ENCODE measurements around the gene NTRK2.

The NTRK2 gene

GRCh38 chr9:84851935-84852585 lies 182.5 kb downstream of the NTRK2 start:
- no peak for DNase-seq (ENCODE audit: low spot score)

DNA sequence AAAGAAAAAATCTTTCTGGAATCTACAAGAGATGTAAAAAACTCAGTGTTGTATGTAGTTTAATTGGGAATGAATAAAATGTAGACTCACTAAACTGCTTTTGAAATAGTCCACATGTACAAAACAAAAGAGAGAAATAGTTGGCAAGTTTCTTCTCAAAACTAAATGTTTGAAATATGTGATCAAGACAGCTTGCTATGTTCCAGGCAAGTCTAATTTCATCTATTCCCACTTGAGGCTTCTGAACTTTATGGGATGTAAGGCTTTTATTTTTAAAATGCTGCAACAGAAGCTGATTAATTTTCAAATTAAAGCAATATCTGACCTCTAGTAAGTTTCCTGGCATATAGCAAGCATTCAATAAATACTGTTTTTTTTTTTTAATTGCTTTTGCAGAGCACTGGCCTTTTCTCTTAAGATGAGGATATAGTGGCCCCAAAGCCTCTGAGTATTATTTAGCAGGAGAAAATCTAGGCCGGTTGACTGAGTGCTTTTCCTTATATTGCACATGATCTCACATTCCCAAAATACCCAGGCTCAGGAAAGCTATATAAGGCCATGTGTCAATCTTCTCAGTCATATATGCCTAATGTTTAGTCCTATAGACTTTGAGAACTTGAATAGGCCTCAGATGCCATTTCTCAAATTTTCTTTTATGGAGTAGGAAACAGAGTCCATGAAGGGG lies 183.2 kb downstream of the NTRK2 start:
- DNase-seq (ENCODE audit: low spot score) = no peak

DNA sequence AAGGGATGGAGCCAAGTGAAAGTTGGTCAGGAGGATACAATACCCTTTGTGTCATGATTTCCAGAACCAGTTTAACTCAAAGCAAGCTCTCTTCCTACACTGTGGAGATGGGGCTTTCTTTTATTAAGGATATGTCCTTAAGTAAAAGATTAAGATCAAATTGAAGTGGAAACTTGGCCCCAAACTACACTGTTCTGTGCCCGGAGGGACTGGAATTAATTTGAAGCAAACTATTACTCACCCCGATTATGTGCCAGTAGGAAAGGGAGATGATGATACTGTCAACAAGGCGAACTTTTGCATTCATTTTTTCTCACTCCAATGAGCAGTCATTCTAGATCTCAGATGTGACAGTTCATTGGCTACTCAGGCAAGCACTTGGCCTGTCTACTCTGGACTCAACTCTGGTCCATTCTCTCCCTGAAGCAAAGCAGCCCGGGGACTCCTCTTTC lies 186.7 kb downstream of the NTRK2 start:
- DNase-seq (ENCODE audit: low spot score) = no peak

DNA sequence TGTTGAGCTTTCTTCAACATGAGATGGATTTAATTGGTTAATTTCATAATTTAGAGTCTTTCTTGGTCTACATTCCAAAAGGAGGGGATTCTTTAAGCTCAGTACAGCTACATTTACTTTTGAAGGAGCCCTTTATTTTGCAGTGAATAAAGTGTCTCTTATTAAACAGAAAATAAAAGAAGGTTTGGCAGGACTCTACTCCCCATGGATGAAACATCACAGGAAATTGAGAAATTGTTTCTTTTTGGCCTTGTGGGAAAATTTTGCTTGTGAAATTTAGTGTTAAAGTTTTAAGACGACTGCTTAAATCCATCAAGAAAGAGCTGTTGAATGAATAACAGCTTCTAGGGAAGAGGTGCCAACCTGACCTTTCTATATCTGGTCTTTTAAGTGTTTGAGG lies 187.7 kb downstream of the NTRK2 start:
- DNase-seq (ENCODE audit: low spot score) = no peak

- DNase-seq (ENCODE audit: low spot score) = no peak
Measured at GRCh38 chr9:84858364-84858763, 188.8 kb downstream of the NTRK2 start.

GRCh38 chr9:84860249-84861115 lies 191.0 kb downstream of the NTRK2 start:
- DNase-seq (ENCODE audit: low spot score) = no peak

DNA sequence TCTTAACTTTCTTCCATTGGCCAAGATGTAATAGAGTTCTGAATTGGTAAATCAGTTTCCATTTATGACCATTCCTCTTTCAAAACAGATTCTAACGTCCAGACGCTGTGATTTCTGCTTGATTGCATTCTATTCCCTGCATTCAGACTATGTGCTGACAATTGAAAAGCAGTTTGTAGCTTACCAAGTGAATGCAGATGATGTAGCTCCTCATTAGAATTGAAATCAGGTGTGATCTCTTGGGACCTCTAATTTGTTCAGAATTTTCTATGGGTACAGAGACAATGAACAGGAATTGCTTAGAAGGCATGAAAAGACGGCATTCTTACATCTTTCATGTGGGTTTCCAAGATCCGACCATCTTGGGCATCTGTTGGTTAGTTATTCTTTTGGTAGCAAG lies 191.9 kb downstream of the NTRK2 start:
- no peak for DNase-seq (ENCODE audit: low spot score)

DNA sequence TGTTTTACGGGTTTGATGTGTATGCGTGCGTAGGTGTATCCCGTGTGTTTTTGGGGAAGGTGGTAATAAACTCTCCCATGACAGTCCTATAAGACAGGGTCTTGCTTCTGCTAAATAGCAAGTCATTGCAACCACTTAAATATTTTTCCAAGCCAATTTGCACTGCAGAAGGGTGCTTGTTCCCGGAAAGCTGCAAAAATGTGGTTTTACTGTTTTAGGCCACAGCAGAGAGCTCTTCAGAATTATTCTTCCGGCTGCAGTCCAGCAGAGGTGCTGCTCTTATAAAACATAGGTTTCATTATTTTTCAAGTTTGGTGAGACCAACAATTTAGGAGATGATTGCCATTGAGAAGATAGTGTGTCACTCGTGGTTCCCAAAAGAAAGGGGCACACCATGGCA lies 192.8 kb downstream of the NTRK2 start:
- DNase-seq (ENCODE audit: low spot score) = no peak

DNA sequence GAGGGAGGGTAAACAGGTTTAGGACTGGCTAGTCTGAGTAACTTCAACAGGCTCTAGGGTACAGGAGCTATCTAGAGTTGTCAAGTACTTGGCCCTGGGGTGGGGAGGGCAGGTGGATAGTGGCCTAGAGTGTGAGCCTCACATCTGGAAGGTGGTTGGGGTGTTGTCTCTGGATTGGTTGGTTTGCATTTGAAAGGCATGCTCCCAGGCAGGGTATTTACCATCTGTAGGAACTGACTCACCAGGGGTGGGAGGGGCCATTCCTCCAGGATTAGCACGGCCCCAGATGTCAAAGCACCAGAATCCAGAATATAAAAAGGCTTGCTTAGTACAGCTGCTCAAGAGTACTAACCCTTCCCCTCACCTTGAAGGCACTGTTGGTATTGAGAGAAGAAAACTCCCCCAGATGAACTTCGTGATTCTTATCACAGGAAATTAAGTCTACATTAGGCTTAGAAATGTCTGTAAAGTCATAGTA lies 193.3 kb downstream of the NTRK2 start:
- no peak for DNase-seq (ENCODE audit: low spot score)

DNA sequence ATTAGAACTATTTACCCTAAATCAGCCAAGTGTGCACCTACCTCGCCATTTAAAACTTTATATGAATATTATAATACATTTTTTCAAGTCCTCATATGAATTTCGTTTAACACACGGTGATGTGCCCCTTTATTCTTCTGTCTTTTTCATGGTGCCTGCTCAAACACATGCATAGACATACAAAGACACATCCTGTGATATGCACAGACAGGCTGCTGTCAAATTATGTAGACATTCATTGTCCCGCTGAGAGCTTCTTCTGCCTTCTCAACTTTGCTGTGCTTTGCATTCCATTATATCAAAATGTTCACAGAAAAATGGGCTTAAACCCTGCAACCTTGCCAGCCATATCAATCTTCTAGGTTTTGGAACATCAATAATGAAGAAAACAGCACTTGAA lies 193.8 kb downstream of the NTRK2 start:
- no peak for DNase-seq (ENCODE audit: low spot score)

- no peak for DNase-seq (ENCODE audit: low spot score)
Measured at GRCh38 chr9:84866396-84867175, 197.1 kb downstream of the NTRK2 start.

DNA sequence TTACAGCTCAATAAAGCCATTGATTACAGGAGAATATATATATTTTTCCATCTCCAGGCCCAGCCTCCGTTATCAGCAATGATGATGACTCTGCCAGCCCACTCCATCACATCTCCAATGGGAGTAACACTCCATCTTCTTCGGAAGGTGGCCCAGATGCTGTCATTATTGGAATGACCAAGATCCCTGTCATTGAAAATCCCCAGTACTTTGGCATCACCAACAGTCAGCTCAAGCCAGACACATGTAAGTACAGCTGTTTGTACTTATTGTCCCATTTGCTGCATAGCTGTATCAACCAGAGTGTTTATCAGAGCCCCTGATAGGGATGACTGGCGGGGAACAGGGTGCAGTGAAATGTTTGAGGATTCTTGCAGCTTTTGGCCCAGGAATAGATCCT lies 197.7 kb downstream of the NTRK2 start:
- no peak for DNase-seq (ENCODE audit: low spot score)

DNA sequence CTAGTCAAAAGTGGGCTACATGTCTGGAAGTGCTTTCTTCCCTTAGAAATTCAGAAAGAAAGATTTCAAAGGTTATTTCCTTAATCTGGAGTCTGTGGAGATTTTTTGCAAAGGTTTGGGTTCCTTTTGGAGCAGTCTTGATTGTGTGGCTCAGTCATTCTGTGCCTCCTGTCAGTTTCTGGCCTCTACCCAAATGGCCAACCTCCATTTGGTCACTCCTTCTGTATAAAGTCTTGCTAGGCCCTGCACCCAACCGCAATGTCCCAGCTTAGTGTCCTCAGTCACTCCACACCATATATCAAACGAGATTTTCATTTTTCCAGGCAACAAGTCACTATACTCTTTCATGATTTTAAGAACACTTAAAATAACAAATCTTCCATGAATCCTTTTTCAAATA lies 199.6 kb downstream of the NTRK2 start:
- DNase-seq (ENCODE audit: low spot score) = no peak

DNA sequence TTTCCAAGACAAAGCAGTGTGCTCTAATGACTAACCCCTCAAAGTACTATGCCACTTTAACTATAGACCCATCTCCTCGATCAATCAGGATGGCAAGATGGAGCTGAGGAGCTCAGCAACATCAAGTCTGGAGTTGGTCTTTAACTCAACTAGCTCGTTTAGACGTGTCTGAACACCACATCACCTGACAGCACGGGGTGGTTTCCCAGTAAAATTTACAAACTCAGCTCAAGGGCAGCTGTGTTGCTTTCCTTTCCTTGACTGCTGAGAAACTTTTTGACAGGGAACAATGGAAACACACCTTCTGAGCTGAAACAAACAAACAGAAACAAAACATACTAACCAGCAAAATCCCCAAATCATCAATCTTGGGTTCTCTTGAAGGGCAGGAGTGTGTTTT lies 202.5 kb downstream of the NTRK2 start:
- DNase-seq (ENCODE audit: low spot score) = no peak

DNA sequence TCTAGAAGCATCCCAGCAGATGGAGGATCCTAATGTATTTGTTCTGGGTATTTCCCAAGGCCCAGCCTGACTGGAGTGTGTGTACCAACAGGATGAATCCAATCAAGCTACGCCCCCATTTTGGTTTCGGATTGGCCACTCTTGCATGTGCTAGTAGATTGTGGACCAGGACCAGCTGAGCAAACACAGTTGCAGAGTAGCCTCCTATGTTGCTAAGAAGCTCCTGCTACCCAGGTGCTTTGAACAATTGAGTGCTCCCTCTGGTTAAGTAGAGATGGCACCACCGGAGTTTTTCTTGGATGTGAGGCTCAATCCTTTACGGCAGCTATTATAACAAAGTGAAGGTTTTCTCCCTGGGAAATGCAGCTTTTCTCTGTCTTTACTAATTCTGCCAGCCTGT lies 204.5 kb downstream of the NTRK2 start:
- no peak for DNase-seq (ENCODE audit: low spot score)

DNA sequence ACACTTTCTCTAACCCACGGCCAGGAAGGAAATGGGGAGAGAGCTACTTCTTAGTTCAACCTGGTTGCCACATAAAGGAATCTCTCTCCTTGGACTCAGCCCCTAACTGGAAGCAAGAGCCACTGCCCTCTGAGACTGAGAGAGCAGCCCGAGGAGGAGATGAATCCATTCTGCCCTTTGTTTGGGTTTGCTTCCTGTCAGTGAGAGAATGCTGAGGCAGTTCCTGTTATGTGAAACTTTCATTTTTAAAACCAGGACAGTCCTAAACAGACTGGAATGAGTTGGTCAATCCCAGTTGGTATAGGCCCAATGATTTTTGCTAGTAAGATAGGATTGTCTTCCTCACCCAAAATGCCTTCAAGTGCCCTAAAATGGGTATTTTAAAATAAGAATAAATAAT lies 205.1 kb downstream of the NTRK2 start:
- DNase-seq (ENCODE audit: low spot score) = no peak

DNA sequence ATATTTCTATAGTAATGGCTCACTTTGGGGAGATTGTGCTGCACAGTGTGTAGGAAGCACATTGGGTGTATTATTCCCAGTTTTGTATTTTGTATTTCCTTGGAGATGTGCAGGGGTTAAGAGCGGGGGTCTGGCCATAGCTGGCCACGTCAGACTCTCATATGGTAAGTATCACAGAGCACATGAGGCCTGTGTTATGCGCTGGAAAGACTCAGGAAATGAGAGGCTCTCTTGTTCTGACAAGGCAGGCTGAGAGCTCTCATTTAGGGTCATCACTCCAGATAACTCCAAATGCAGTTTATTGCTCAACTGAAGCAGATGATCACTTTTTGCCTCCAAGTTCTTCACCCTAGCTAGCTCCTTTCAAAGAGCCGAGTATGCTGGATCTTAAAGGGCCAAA lies 205.7 kb downstream of the NTRK2 start:
- no peak for DNase-seq (ENCODE audit: low spot score)

GRCh38 chr9:84879631-84880030 lies 210.1 kb downstream of the NTRK2 start:
- DNase-seq (ENCODE audit: low spot score) = no peak

DNA sequence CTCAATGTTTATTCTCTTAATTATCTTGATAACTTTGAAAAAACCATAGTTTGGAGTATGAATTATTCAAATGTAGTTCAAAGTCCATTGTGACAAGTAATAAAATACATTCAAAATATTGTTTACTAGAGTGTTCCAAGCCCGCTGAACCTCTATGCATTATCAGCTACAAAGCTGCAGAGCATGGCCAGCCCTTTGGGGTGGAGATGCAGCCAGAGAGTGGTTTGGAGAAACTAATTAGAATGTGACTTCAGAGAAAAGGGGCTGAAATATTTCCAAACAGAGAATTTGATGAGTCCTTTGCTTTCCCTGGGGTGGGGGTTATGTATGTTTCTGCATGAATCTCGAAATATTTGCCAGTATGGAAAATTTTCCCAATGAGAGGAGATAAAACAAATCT lies 211.3 kb downstream of the NTRK2 start:
- DNase-seq (ENCODE audit: low spot score) = no peak

DNA sequence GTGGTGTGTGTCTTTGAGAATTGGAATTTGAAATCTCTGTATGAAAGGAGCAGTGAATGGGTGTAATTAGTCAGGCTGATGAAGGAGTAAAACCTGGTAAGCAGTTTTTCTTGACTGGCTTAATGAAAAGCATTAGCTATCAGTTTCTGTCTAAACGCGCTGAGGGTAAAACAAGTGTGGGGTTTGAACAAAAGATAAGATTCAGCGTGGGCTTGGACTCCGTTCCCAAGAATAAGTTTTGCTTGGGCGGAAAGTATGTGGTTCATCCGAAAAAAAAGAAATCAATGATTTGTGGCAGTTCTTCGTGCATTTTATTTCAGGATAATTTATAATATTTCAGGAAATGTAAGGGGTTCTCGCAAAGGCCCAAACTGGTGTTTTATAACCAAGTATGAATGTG lies 217.3 kb downstream of the NTRK2 start:
- DNase-seq (ENCODE audit: low spot score) = no peak

- DNase-seq (ENCODE audit: low spot score) = no peak
Measured at GRCh38 chr9:84891924-84892323, 222.4 kb downstream of the NTRK2 start.
